ENCODE measurements around the gene PHKB.
A peak's percentile ranks its signal among the peaks of the same experiment; 100 is the strongest.
"Not testable (repeated sequence)": the region's sequence is repeated elsewhere in the genome, so short reads cannot be mapped to it uniquely, and the experiment has no call there.

Gene PHKB

GRCh38 chr16:47551185-47551584 lies 90.1 kb downstream of the PHKB start:
- not testable (repeated sequence) for H3K9ac ChIP-seq (ENCODE audit: low read length); DNase-seq (ENCODE audit: low read depth); H3K4me1 ChIP-seq (ENCODE audit: control insufficient read depth, insufficient read depth, low read length); H3K4me3 ChIP-seq (ENCODE audit: low read length); H3K27me3 ChIP-seq (replicated peaks; ENCODE audit: control insufficient read depth, insufficient read depth, low read length)
- Histone ChIP-seq H3K36me3 (ENCODE audit: control insufficient read depth, insufficient read depth, low read length, severe bottlenecking) (peaks cover 36% of the 10 kb centered on the region), H3K9me3 (ENCODE audit: control insufficient read depth, low read length) (peaks cover 19% of the 10 kb centered on the region)

DNA sequence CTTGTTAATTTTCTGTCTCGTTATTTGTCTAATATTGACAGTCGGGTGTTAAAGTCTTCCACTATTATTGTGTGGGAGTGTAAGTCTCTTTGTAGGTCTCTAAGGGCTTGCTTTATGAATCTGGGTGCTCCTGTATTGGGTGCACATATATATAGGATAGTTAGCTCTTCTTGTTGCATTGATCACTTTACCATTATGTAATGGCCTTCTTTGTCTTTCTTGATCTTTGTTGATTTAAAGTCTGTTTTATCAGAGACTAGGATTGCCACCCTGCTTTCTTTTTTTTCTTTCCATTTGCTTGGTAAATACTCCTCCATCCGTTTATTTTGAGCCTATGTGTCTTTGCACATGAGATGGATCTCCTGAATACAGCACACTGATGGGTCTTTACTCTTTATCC lies 90.6 kb downstream of the PHKB start:
- H3K36me3 ChIP-seq (ENCODE audit: control insufficient read depth, insufficient read depth, low read length, severe bottlenecking) = peaks cover 31% of the 10 kb centered on the region
- not testable (repeated sequence) for H3K27me3 ChIP-seq (replicated peaks; ENCODE audit: control insufficient read depth, insufficient read depth, low read length); DNase-seq (ENCODE audit: low read depth); H3K9ac ChIP-seq (ENCODE audit: low read length); H3K4me1 ChIP-seq (ENCODE audit: control insufficient read depth, insufficient read depth, low read length); H3K4me3 ChIP-seq (ENCODE audit: low read length)
- peaks cover 16% of the 10 kb centered on the region for H3K9me3 ChIP-seq (ENCODE audit: control insufficient read depth, low read length)

GRCh38 chr16:47553853-47554564 lies 92.9 kb downstream of the PHKB start:
- Histone ChIP-seq H3K4me1 (ENCODE audit: control insufficient read depth, insufficient read depth, low read length) (no peaks in the 10 kb centered on the region), H3K9me3 (ENCODE audit: control insufficient read depth, low read length) (peaks cover 16% of the 10 kb centered on the region), H3K4me3 (ENCODE audit: low read length) (no peak overlapping the region), H3K36me3 (ENCODE audit: control insufficient read depth, insufficient read depth, low read length, severe bottlenecking) (peaks cover 18% of the 10 kb centered on the region), H3K27me3 (replicated peaks; ENCODE audit: control insufficient read depth, insufficient read depth, low read length) (no peaks in the 10 kb centered on the region), H3K9ac (ENCODE audit: low read length) (no peak overlapping the region)
- no peak for DNase-seq (ENCODE audit: low read depth)

DNA sequence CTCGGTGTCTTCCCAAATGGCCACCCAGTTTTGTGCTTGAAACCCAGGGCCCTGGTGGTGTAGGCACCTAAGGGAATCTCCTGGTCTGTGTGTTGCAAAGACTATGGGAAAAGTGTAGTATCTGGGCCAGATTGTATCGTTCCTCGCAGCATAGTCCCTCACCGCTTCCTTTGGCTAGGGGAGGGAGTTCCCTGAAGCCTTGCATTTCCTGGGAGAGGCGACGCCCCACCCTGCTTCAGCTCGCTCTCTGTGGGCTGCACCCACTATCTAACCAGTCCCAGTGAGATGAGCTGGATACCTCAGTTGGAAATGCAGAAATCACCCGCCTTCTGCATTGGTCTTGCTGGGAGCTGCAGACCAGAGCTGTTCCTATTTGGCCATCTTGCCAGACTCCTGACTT lies 93.5 kb downstream of the PHKB start:
- not testable (repeated sequence) for H3K4me3 ChIP-seq (ENCODE audit: low read length); H3K27me3 ChIP-seq (replicated peaks; ENCODE audit: control insufficient read depth, insufficient read depth, low read length); H3K4me1 ChIP-seq (ENCODE audit: control insufficient read depth, insufficient read depth, low read length); DNase-seq (ENCODE audit: low read depth); H3K9ac ChIP-seq (ENCODE audit: low read length)
- Histone ChIP-seq H3K9me3 (ENCODE audit: control insufficient read depth, low read length) (peaks cover 16% of the 10 kb centered on the region), H3K36me3 (ENCODE audit: control insufficient read depth, insufficient read depth, low read length, severe bottlenecking) (peaks cover 15% of the 10 kb centered on the region)

GRCh38 chr16:47561286-47561685 lies 100.2 kb downstream of the PHKB start:
- Histone ChIP-seq H3K27me3 (replicated peaks; ENCODE audit: control insufficient read depth, insufficient read depth, low read length) (no peaks in the 10 kb centered on the region), H3K36me3 (ENCODE audit: control insufficient read depth, insufficient read depth, low read length, severe bottlenecking) (no peaks in the 10 kb centered on the region), H3K4me3 (ENCODE audit: low read length) (no peak overlapping the region), H3K4me1 (ENCODE audit: control insufficient read depth, insufficient read depth, low read length) (peaks cover 5% of the 10 kb centered on the region), H3K9me3 (ENCODE audit: control insufficient read depth, low read length) (no peaks in the 10 kb centered on the region), H3K9ac (ENCODE audit: low read length) (no peak overlapping the region)
- no peak for DNase-seq (ENCODE audit: low read depth)

DNA sequence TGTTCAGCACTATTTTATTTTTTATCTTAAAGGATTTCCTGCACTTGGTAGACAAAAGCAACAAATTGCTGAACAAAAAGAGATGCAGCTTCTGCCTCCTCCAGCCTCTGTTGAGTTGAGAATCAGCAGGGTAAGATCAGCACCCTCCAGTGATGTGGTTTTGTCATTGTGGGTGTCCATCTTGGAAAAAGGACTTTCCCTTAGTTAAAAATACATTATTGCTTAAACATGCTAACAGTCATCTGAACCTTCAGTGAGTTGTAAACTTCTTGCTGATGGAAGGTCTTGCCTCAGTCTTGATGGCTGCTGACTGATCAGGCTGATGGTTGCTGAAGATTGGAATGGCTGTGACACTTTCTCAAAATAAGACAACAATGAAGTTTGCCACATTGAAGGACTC lies 101.2 kb downstream of the PHKB start:
- DNase-seq (ENCODE audit: low read depth) = no peak
- no peaks in the 10 kb centered on the region for H3K36me3 ChIP-seq (ENCODE audit: control insufficient read depth, insufficient read depth, low read length, severe bottlenecking)
- peaks cover 5% of the 10 kb centered on the region for H3K4me1 ChIP-seq (ENCODE audit: control insufficient read depth, insufficient read depth, low read length)
- no peaks in the 10 kb centered on the region for H3K9me3 ChIP-seq (ENCODE audit: control insufficient read depth, low read length)
- H3K4me3 ChIP-seq (ENCODE audit: low read length) = no peak overlapping the region
- H3K9ac ChIP-seq (ENCODE audit: low read length) = no peak overlapping the region
- H3K27me3 ChIP-seq (replicated peaks; ENCODE audit: control insufficient read depth, insufficient read depth, low read length) = no peaks in the 10 kb centered on the region

GRCh38 chr16:47565454-47565853 lies 104.3 kb downstream of the PHKB start:
- no peak for DNase-seq (ENCODE audit: low read depth)
- Histone ChIP-seq H3K4me3 (ENCODE audit: low read length) (peak overlapping the region; percentile 48), H3K9ac (ENCODE audit: low read length) (no peak overlapping the region), H3K36me3 (ENCODE audit: control insufficient read depth, insufficient read depth, low read length, severe bottlenecking) (no peaks in the 10 kb centered on the region), H3K9me3 (ENCODE audit: control insufficient read depth, low read length) (no peaks in the 10 kb centered on the region), H3K27me3 (replicated peaks; ENCODE audit: control insufficient read depth, insufficient read depth, low read length) (no peaks in the 10 kb centered on the region), H3K4me1 (ENCODE audit: control insufficient read depth, insufficient read depth, low read length) (peaks cover 5% of the 10 kb centered on the region)

- no peak overlapping the region for H3K4me3 ChIP-seq (ENCODE audit: low read length)
- peaks cover 5% of the 10 kb centered on the region for H3K4me1 ChIP-seq (ENCODE audit: control insufficient read depth, insufficient read depth, low read length)
- H3K9ac ChIP-seq (ENCODE audit: low read length) = no peak overlapping the region
- H3K27me3 ChIP-seq (replicated peaks; ENCODE audit: control insufficient read depth, insufficient read depth, low read length) = no peaks in the 10 kb centered on the region
- H3K9me3 ChIP-seq (ENCODE audit: control insufficient read depth, low read length) = no peaks in the 10 kb centered on the region
- H3K36me3 ChIP-seq (ENCODE audit: control insufficient read depth, insufficient read depth, low read length, severe bottlenecking) = no peaks in the 10 kb centered on the region
- DNase-seq (ENCODE audit: low read depth) = no peak
These were observed 106.2 kb downstream of the PHKB start for GRCh38 chr16:47567321-47567720.

DNA sequence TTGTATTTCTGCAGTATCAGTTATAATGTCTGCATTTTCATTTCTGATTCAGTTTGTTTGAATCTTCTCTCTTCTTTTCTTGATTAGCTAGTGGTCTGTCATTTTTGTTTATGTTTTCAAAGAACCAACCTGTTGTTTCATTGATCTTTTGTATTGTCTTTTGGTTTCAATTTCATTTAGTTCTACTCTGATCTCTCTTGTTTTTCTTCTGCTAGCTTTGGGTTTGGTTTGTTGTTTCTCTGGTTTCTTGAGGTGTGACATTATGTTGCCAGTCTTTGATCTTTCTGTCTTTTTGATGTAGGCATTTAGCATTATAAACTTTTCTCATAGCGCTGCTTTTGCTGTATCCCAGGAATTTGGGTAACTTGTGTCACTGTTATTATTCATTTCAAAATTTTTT lies 107.2 kb downstream of the PHKB start:
- DNase-seq (ENCODE audit: low read depth) = no peak
- no peak overlapping the region for H3K9ac ChIP-seq (ENCODE audit: low read length)
- no peaks in the 10 kb centered on the region for H3K36me3 ChIP-seq (ENCODE audit: control insufficient read depth, insufficient read depth, low read length, severe bottlenecking)
- peaks cover 5% of the 10 kb centered on the region for H3K4me1 ChIP-seq (ENCODE audit: control insufficient read depth, insufficient read depth, low read length)
- H3K27me3 ChIP-seq (replicated peaks; ENCODE audit: control insufficient read depth, insufficient read depth, low read length) = no peaks in the 10 kb centered on the region
- H3K9me3 ChIP-seq (ENCODE audit: control insufficient read depth, low read length) = no peaks in the 10 kb centered on the region
- H3K4me3 ChIP-seq (ENCODE audit: low read length) = no peak overlapping the region

DNA sequence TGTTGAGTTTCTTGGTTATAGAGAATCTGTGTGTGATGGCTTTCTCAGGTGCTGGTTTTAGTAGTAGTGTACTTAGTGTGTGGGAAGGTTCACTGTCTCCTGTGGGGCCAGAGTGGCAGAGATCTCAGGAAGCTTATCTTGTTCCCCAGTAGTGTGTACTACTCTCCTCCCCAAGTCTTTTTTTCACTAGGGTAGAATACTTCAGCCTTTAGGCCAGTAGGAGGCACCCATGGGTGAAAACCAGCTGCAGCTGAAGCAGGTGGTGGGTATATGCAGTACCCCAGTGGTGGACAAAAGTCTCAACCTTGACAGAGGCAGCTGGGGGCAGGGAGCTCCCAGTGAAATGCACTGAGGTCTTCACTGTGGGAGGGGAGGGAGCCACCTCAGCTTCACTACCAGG lies 109.9 kb downstream of the PHKB start:
- no peaks in the 10 kb centered on the region for H3K36me3 ChIP-seq (ENCODE audit: control insufficient read depth, insufficient read depth, low read length, severe bottlenecking)
- H3K4me1 ChIP-seq (ENCODE audit: control insufficient read depth, insufficient read depth, low read length) = peaks cover 3% of the 10 kb centered on the region
- H3K9ac ChIP-seq (ENCODE audit: low read length) = no peak overlapping the region
- H3K4me3 ChIP-seq (ENCODE audit: low read length) = no peak overlapping the region
- H3K9me3 ChIP-seq (ENCODE audit: control insufficient read depth, low read length) = no peaks in the 10 kb centered on the region
- H3K27me3 ChIP-seq (replicated peaks; ENCODE audit: control insufficient read depth, insufficient read depth, low read length) = no peaks in the 10 kb centered on the region
- no peak for DNase-seq (ENCODE audit: low read depth)

GRCh38 chr16:47571711-47572110 lies 110.6 kb downstream of the PHKB start:
- DNase-seq (ENCODE audit: low read depth) = no peak

More at GRCh38 chr16:47571711-47572110, 110.6 kb downstream of the PHKB start:
- H3K36me3 ChIP-seq (ENCODE audit: control insufficient read depth, insufficient read depth, low read length, severe bottlenecking) = no peaks in the 10 kb centered on the region
- H3K27me3 ChIP-seq (replicated peaks; ENCODE audit: control insufficient read depth, insufficient read depth, low read length) = no peaks in the 10 kb centered on the region
- H3K9ac ChIP-seq (ENCODE audit: low read length) = no peak overlapping the region
- peaks cover 3% of the 10 kb centered on the region for H3K4me1 ChIP-seq (ENCODE audit: control insufficient read depth, insufficient read depth, low read length)
- H3K4me3 ChIP-seq (ENCODE audit: low read length) = no peak overlapping the region
- H3K9me3 ChIP-seq (ENCODE audit: control insufficient read depth, low read length) = no peaks in the 10 kb centered on the region

Data from adipocyte (in vitro differentiated cells).